CD4-positive, alpha-beta T cell (primary cell): ENCODE data around the gene ZNF581. TPM values are rescaled to one million over a fixed set of nuclear protein-coding genes. Genes with fewer than 3 reads are reported as not detected.

Experiments used
- ATAC-seq: fragments of 200-7000 bp; cut with Tn5 transposase; one replicate; pipeline ENCODE4 v1.10.0; 2022; ENCODE audit warnings: mild to moderate bottlenecking; ENCODE audit not compliant: poor library complexity
- CTCF ChIA-PET: fragments of 350-600 bp; sonication (Branson Sonifier 250); formaldehyde crosslinking; loops from one replicate; lab custom pipeline; 2021; ENCODE audit warnings: antibody characterized with exemption, inconsistent platforms; lab: Charles Lee
- POLR2A ChIA-PET: fragments of 350-600 bp; sonication (Branson Sonifier 250); formaldehyde crosslinking; loops from one replicate; lab custom pipeline; 2021; ENCODE audit warnings: antibody characterized with exemption, inconsistent platforms; lab: Charles Lee
- DNase-seq, 14 experiments: peaks; one replicate each; pipeline ENCODE4 v3.0.0-alpha.2; 2013 to 2020; ENCODE audit warnings: mixed read lengths in 2 of 14
- H3K27ac ChIP-seq, 2 donors: one replicate each; pipeline versions ENCODE4 v1.5.1 to v1.7.0; 2013; ENCODE audit warnings: low read length in 2 of 2, low read depth in 1 of 2, mild to moderate bottlenecking in 1 of 2
- H3K27me3 ChIP-seq, 2 experiments: 1 replicate in 1 of 2; 2 replicates in 1 of 2; pipeline versions ENCODE4 v1.6.1 to v1.7.0; 2013; ENCODE audit warnings: low read length in 2 of 2, control low read depth in 1 of 2, mild to moderate bottlenecking in 1 of 2, moderate library complexity in 1 of 2; ENCODE audit not compliant: insufficient read depth in 2 of 2, control insufficient read depth in 1 of 2
- H3K36me3 ChIP-seq: one replicate; pipeline ENCODE4 v1.6.1; 2013; ENCODE audit warnings: low read length, control low read depth; ENCODE audit not compliant: insufficient read depth
- H3K4me1 ChIP-seq: one replicate; pipeline ENCODE4 v1.6.1; 2013; ENCODE audit warnings: low read length, control low read depth; ENCODE audit not compliant: insufficient read depth
- H3K4me3 ChIP-seq: one replicate; pipeline ENCODE4 v1.5.1; 2013; ENCODE audit warnings: mild to moderate bottlenecking, low read length, moderate library complexity
- H3K9me3 ChIP-seq, 2 experiments: 1 replicate in 1 of 2; 2 replicates in 1 of 2; pipeline versions ENCODE4 v1.6.1 to v1.7.0; 2013; ENCODE audit warnings: low read length in 2 of 2, mild to moderate bottlenecking in 2 of 2, control low read depth in 1 of 2, moderate library complexity in 1 of 2; ENCODE audit not compliant: control insufficient read depth in 1 of 2, insufficient read depth in 1 of 2
- H3K27ac Mint-ChIP-seq: one replicate; pipeline ENCODE4 v1.8.0; 2020; ENCODE audit warnings: mixed read lengths
- H3K27me3 Mint-ChIP-seq: one replicate; pipeline ENCODE4 v1.8.0; 2021; ENCODE audit warnings: mixed read lengths
- H3K36me3 Mint-ChIP-seq: one replicate; pipeline ENCODE4 v1.8.0; 2021; ENCODE audit warnings: low read depth, mixed read lengths
- H3K4me1 Mint-ChIP-seq: one replicate; pipeline ENCODE4 v1.8.0; 2021; ENCODE audit warnings: low read depth, mixed read lengths
- H3K4me3 Mint-ChIP-seq: one replicate; pipeline ENCODE4 v1.8.0; 2020; ENCODE audit warnings: mild to moderate bottlenecking, mixed read lengths
- H3K9me3 Mint-ChIP-seq: one replicate; pipeline ENCODE4 v1.8.0; 2020; ENCODE audit warnings: mixed read lengths
- CTCF ChIP-seq: fragments of 200-600 bp; IDR thresholded peaks from one replicate; pipeline ENCODE4 v1.8.0; 2022; ENCODE audit warnings: antibody characterized with exemption, mild to moderate bottlenecking
- intact Hi-C, 2 experiments: fragments of 100-400 bp; cut with DNase I in 1 of 2; cut with micrococcal nuclease in 1 of 2; formaldehyde crosslinking; loops; one replicate each; pipeline versions ENCODE4 v1.15.1 to v1.9.0; 2023 to 2025; cut with DNase I, micrococcal nuclease
- total RNA-seq, 174 experiments: library from RNA in 2 of 174; stranded (reverse) in 2 of 174; gene quantifications; one replicate each; pipeline ENCODE4 v1.2.3 and lab custom pipeline; 2021 to 2026

ZNF581 gene
- total RNA-seq, 2 experiments from 2014 or later, result 23.1 to 24.7 TPM

GRCh38 chr19:55641426-55642152 is 1.9 kb upstream of the ZNF581 start:
- intact Hi-C loops, result loop anchor here in 1 of 2 experiments (5.0 kb wide), 2 partner anchors 44 to 254 kb away; partner anchors contain the start of genes FIZ1 and RPL28
- Mint-ChIP-seq H3K9me3 (peaks cover 3% of the 10 kb centered on the region), H3K27me3 (no peaks in the 10 kb centered on the region), H3K27ac (peak overlapping the region; percentile 74), H3K36me3 (peaks cover 26% of the 10 kb centered on the region), H3K4me1 (peaks cover 60% of the 10 kb centered on the region), H3K4me3 (peak overlapping the region; percentile 86)
- ChIA-PET POLR2A (interaction anchor here (0.6 to 3.0 kb wide), 9 partner anchors 9 to 386 kb away, joined by 3 to 30 read pairs (median 14); partner anchors contain the start of genes FIZ1, U2AF2, ZNF524 and ZNF784), CTCF (interaction anchor here (0.7 to 1.9 kb wide), 3 partner anchors 9 to 11 kb away, joined by 3 to 16 read pairs (median 16); no protein-coding TSS in a partner anchor)
- Histone ChIP-seq H3K36me3 (peaks cover 15% of the 10 kb centered on the region), H3K4me3 (peak overlapping the region; percentile 78), H3K9me3 (peaks cover 0 to 5% of the 10 kb centered on the region in 2 experiments), H3K27me3 (no peaks in the 10 kb centered on the region), H3K4me1 (peaks cover 79% of the 10 kb centered on the region), H3K27ac (peak overlapping the region; percentile 42 to 78)
- ATAC-seq (peak; percentile 6), DNase-seq (peak in 5 of 14 experiments; percentile 28 to 72 (median 50))
- no peak for TF ChIP-seq CTCF

- peak overlapping the region; percentile 71 to 78 for H3K27ac ChIP-seq
- no peaks in the 10 kb centered on the region for H3K27me3 ChIP-seq
- Mint-ChIP-seq H3K4me1 (peaks cover 60% of the 10 kb centered on the region), H3K9me3 (peaks cover 3% of the 10 kb centered on the region), H3K36me3 (peaks cover 26% of the 10 kb centered on the region), H3K27ac (peak overlapping the region; percentile 88), H3K4me3 (peak overlapping the region; percentile 89), H3K27me3 (no peaks in the 10 kb centered on the region)
- DNase-seq (peak in 6 of 14 experiments; percentile 27 to 59 (median 38)), ATAC-seq (no peak)
- H3K4me3 ChIP-seq, result peak overlapping the region; percentile 78
- peaks cover 76% of the 10 kb centered on the region for H3K4me1 ChIP-seq
- peaks cover 15% of the 10 kb centered on the region for H3K36me3 ChIP-seq
- CTCF ChIA-PET, result interaction anchor here (1.9 kb wide), 2 partner anchors 11 kb away, joined by 16 read pairs; no protein-coding TSS in a partner anchor
- POLR2A ChIA-PET, result interaction anchor here (0.6 to 3.0 kb wide), 15 partner anchors 8 to 525 kb away, joined by 3 to 30 read pairs (median 4); partner anchors contain the start of genes FIZ1, PPP1R12C, U2AF2 and ZNF524
- intact Hi-C loops, result loop anchor here in 1 of 2 experiments (5.0 kb wide), 2 partner anchors 45 to 255 kb away; partner anchors contain the start of genes FIZ1 and RPL28
- peaks cover 0 to 5% of the 10 kb centered on the region in 2 experiments for H3K9me3 ChIP-seq
- no peak for TF ChIP-seq CTCF
These were observed 1.1 kb upstream of the ZNF581 start for GRCh38 chr19:55642153-55643002.

- DNase-seq (no peak), ATAC-seq (no peak)
- H3K36me3 ChIP-seq, result peaks cover 12% of the 10 kb centered on the region
- no peak for TF ChIP-seq CTCF
- peaks cover 0 to 5% of the 10 kb centered on the region in 2 experiments for H3K9me3 ChIP-seq
- H3K4me1 ChIP-seq, result peaks cover 77% of the 10 kb centered on the region
- Mint-ChIP-seq H3K36me3 (peaks cover 20% of the 10 kb centered on the region), H3K4me1 (peaks cover 54% of the 10 kb centered on the region), H3K9me3 (peaks cover 3% of the 10 kb centered on the region), H3K27me3 (no peaks in the 10 kb centered on the region), H3K27ac (peak overlapping the region; percentile 88), H3K4me3 (peak overlapping the region; percentile 89)
- H3K27ac ChIP-seq, result peak overlapping the region; percentile 71 to 78
- H3K4me3 ChIP-seq, result peak overlapping the region; percentile 78
- ChIA-PET CTCF (no interaction called here), POLR2A (interaction anchor here (1.5 to 3.0 kb wide), 4 partner anchors 9 to 38 kb away, joined by 3 to 24 read pairs (median 12); partner anchors contain the start of genes U2AF2, ZNF784 and ZNF865)
- H3K27me3 ChIP-seq, result no peaks in the 10 kb centered on the region
- intact Hi-C loops, result loop anchor here in 1 of 2 experiments (5.0 kb wide), 2 partner anchors 47 to 257 kb away; partner anchors contain the start of genes FIZ1 and RPL28
These were observed 383 bp downstream of the ZNF581 start for GRCh38 chr19:55643887-55644176.
